Fibroblast of lung (primary cell): ENCODE data around the gene ATG4C. TPM values are rescaled to one million over a fixed set of nuclear protein-coding genes. Genes with fewer than 3 reads are reported as not detected.

Experiments used
- DNase-seq, 2 donors: peaks; one replicate each; pipeline versions ENCODE4 v3.0.0 to v3.0.0-alpha.2; 2010; ENCODE audit warnings: low read depth in 2 of 2
- H2AFZ ChIP-seq: 2 replicates; pipeline ENCODE4 v1.5.1; 2012; ENCODE audit warnings: low read length, control low read depth, inconsistent platforms
- H3K27ac ChIP-seq: 2 replicates; pipeline ENCODE4 v1.5.1; 2011; ENCODE audit warnings: low read length, control low read depth; ENCODE audit not compliant: insufficient read depth
- H3K27me3 ChIP-seq: 2 replicates; pipeline ENCODE4 v1.5.1; 2011; ENCODE audit warnings: mild to moderate bottlenecking, low read length; ENCODE audit not compliant: control insufficient read depth, insufficient read depth
- H3K36me3 ChIP-seq: 2 replicates; pipeline ENCODE4 v1.5.1; 2011; ENCODE audit warnings: low read length; ENCODE audit not compliant: control insufficient read depth, insufficient read depth
- H3K4me1 ChIP-seq: 2 replicates; pipeline ENCODE4 v1.5.1; 2011; ENCODE audit warnings: low read length; ENCODE audit not compliant: control insufficient read depth, insufficient read depth; ENCODE audit errors: extremely low read depth
- H3K4me2 ChIP-seq: 2 replicates; pipeline ENCODE4 v1.5.1; 2011; ENCODE audit warnings: low read length, control low read depth; ENCODE audit not compliant: insufficient read depth; ENCODE audit errors: extremely low read depth
- H3K4me3 ChIP-seq, 4 experiments: fragments of 200-600 bp in 1 of 4; sonication (generic) in 1 of 4; replicated peaks in 1 of 4; 2 replicates each; pipeline ENCODE4 v1.5.1; 2011 to 2016; ENCODE audit warnings: low read length in 4 of 4, low read depth in 3 of 4, mild to moderate bottlenecking in 3 of 4, control low read depth in 2 of 4, inconsistent platforms in 1 of 4, mixed read lengths in 1 of 4; ENCODE audit not compliant: insufficient read depth in 1 of 4; ENCODE audit errors: control extremely low read depth in 1 of 4
- H3K79me2 ChIP-seq: 2 replicates; pipeline ENCODE4 v1.5.1; 2012; ENCODE audit warnings: mild to moderate bottlenecking, low read length, inconsistent platforms; ENCODE audit not compliant: control insufficient read depth, insufficient read depth
- H3K9ac ChIP-seq: 2 replicates; pipeline ENCODE4 v1.5.1; 2011; ENCODE audit warnings: mild to moderate bottlenecking, low read length, control low read depth; ENCODE audit not compliant: insufficient read depth
- H3K9me3 ChIP-seq: 2 replicates; pipeline ENCODE4 v1.5.1; 2012; ENCODE audit warnings: low read depth, low read length; ENCODE audit not compliant: control insufficient read depth, insufficient read depth
- H4K20me1 ChIP-seq: 2 replicates; pipeline ENCODE4 v1.5.1; 2011; ENCODE audit warnings: low read length; ENCODE audit not compliant: control insufficient read depth, insufficient read depth; ENCODE audit errors: extremely low read depth
- EZH2 ChIP-seq: IDR thresholded peaks from 2 replicates; pipeline ENCODE4 v1.5.1; 2012; ENCODE audit warnings: low read length, control low read depth, mild to moderate bottlenecking; ENCODE audit errors: missing control alignments
- polyA plus RNA-seq, 2 donors: library from polyadenylated mRNA; depleted of rRNA in 1 of 2; stranded (reverse) in 1 of 2; unstranded in 1 of 2; fragments of >200 nt; gene quantifications; 2 replicates each; pipeline ENCODE4 v1.2.1, GENCODE V29; 2011 to 2012; ENCODE audit warnings: missing spikeins in 1 of 2
- total RNA-seq: library from RNA; depleted of rRNA; stranded (reverse); fragments of >200 nt; gene quantifications from 2 replicates; pipeline ENCODE4 v1.2.1, GENCODE V29; 2014
- TF ChIP-seq, protein P1 (sequence below), 2 donors: IDR thresholded peaks in 1 of 2; conservative IDR thresholded peaks in 1 of 2; 1 replicate in 1 of 2; 2 replicates in 1 of 2; pipeline ENCODE4 v1.5.1; 2011 to 2012; ENCODE audit warnings: low read length in 2 of 2, control low read depth in 1 of 2, inconsistent platforms in 1 of 2, low read depth in 1 of 2, mild to moderate bottlenecking in 1 of 2

ATG4C gene
- total and polyA plus RNA-seq, 2 donors (not counting 1 experiment from before 2014, with no cell fraction given): 9.0 to 12.1 TPM

DNA sequence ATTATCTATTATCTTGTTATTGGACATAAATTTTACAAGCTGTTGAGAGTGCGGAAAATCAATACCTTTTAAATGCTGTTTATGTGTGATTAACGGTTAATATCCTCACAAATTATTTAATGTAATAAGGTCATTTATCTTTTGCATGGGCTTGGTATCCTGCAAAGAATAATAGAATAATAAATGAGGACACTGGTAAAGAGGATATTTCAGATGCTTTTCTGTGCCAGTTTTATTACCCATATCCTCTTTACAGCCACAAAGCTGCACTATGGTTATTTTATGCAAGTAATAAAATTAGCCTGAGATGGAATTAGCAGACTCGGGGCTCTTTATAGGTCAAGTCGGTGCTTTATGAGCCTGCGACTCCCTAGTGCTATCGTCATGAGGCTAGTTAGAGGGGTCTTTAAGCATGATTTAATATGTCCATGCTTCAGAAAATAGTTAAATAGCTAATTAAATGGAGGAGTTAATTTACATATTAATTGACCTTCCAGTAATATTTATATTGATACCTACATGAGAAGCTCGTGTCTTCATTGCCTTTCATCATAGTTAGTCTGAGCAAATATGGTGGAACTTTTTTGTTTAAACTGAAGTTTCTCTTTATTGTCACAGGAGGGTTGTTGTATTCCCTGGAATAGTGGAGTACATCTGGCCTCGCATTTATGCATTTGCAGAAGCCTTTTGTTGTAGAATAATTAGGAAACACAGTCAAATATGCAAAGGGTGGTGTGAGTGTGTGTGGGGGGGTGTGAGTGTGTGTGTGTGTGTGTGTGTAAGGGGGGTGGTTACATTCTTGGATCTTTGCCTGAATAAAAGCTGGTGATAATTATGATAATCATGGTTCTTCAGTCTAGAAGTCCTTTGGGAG lies 120.3 kb downstream of the ATG4C start:
- Histone ChIP-seq H4K20me1 (no peaks in the 10 kb centered on the region), H3K4me3 (no peak overlapping the region), H3K4me2 (no peak overlapping the region), H3K9ac (no peak overlapping the region), H3K27ac (no peak overlapping the region), H3K79me2 (no peaks in the 10 kb centered on the region), H2AFZ (no peak overlapping the region), H3K36me3 (no peaks in the 10 kb centered on the region), H3K4me1 (no peaks in the 10 kb centered on the region), H3K9me3 (no peaks in the 10 kb centered on the region), H3K27me3 (no peaks in the 10 kb centered on the region)
- DNase-seq: no peak
- TF ChIP-seq, protein P1, sequence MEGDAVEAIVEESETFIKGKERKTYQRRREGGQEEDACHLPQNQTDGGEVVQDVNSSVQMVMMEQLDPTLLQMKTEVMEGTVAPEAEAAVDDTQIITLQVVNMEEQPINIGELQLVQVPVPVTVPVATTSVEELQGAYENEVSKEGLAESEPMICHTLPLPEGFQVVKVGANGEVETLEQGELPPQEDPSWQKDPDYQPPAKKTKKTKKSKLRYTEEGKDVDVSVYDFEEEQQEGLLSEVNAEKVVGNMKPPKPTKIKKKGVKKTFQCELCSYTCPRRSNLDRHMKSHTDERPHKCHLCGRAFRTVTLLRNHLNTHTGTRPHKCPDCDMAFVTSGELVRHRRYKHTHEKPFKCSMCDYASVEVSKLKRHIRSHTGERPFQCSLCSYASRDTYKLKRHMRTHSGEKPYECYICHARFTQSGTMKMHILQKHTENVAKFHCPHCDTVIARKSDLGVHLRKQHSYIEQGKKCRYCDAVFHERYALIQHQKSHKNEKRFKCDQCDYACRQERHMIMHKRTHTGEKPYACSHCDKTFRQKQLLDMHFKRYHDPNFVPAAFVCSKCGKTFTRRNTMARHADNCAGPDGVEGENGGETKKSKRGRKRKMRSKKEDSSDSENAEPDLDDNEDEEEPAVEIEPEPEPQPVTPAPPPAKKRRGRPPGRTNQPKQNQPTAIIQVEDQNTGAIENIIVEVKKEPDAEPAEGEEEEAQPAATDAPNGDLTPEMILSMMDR (conservative IDR thresholded peaks at IDR 0.05 in 1 of 2, IDR thresholded peaks at IDR 0.05 in 1 of 2; ENCODE audit: low read depth in 1 of 2, low read length in 2 of 2): no peak
- no peak for TF ChIP-seq EZH2

DNA sequence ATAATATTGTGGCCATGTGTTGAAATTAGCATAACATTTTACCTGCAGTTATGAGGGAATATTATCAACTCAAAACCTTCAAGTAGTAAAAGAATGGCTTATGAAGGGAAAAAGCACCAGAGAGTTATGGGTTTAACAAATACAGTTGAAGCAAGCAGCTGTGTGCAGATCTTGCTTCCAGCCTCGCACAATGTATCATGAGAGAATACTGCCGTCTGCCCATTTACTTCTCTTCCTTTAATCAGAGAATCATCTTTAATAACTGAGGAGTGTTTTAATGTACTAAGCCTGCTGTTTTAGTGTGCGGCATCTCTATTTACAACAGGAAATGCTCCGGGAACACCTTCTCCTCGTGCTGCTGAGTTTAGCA lies 120.9 kb downstream of the ATG4C start:
- no peak overlapping the region for H3K9ac ChIP-seq
- H3K27ac ChIP-seq: no peak overlapping the region
- H3K36me3 ChIP-seq: no peaks in the 10 kb centered on the region
- H3K27me3 ChIP-seq: no peaks in the 10 kb centered on the region
- H4K20me1 ChIP-seq: no peaks in the 10 kb centered on the region
- H3K79me2 ChIP-seq: no peaks in the 10 kb centered on the region
- H3K4me1 ChIP-seq: no peaks in the 10 kb centered on the region
- no peak for TF ChIP-seq EZH2
- TF ChIP-seq, protein P1 (conservative IDR thresholded peaks at IDR 0.05 in 1 of 2, IDR thresholded peaks at IDR 0.05 in 1 of 2; ENCODE audit: low read depth in 1 of 2, low read length in 2 of 2): no peak
- H2AFZ ChIP-seq: no peak overlapping the region
- no peaks in the 10 kb centered on the region for H3K9me3 ChIP-seq
- no peak overlapping the region for H3K4me2 ChIP-seq
- H3K4me3 ChIP-seq: no peak overlapping the region
- no peak for DNase-seq

DNA sequence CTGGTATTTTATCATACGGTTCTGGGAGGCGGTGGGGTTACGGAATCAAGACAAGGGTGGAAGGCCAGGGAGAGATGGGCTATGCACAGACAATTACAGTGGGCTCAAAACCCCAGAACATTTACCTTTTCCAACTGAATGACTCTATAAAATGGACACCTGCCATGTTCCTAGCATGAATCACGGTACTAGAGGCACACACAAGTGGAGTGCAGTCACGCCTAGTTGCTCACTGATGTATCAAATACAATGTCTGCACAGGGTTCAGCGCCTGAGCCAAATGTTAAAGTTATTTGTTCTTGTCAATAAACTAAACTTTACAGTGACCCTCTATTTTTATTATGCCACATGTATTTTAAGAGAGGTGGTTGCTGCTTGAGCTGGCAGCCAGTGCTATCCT lies 121.4 kb downstream of the ATG4C start:
- Histone ChIP-seq H2AFZ (no peak overlapping the region), H3K4me1 (no peaks in the 10 kb centered on the region), H3K4me2 (no peak overlapping the region), H4K20me1 (no peaks in the 10 kb centered on the region), H3K4me3 (no peak overlapping the region), H3K79me2 (no peaks in the 10 kb centered on the region), H3K9ac (no peak overlapping the region), H3K27ac (no peak overlapping the region), H3K9me3 (no peaks in the 10 kb centered on the region), H3K27me3 (no peaks in the 10 kb centered on the region), H3K36me3 (no peaks in the 10 kb centered on the region)
- TF ChIP-seq EZH2: no peak
- TF ChIP-seq, protein P1 (conservative IDR thresholded peaks at IDR 0.05 in 1 of 2, IDR thresholded peaks at IDR 0.05 in 1 of 2; ENCODE audit: low read depth in 1 of 2, low read length in 2 of 2): no peak
- DNase-seq: no peak
